ENCODE results near the gene HUS1B.
"Not testable (repeated sequence)": the region's sequence is repeated elsewhere in the genome, so short reads cannot be mapped to it uniquely, and the experiment has no call there.

HUS1B gene

DNA sequence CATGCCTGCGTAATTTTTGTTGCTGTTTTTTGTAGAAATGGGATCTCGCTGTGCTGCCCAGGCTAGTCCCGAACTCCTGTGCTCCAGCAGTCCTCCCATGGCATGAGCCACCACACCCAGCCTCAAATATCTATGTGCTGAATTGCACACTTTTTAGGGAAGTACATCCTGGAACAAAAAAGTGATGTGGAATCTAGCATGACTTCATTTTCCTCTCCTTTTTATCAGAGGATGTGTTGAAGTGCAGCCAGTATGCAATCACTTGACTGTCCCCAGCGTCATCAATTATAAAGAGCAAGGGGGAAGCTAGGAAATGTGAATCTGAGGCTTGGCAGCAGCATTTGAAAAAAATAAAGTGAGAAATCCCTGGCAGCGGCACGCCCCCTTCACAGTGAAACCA lies 42.4 kb upstream of the HUS1B start:
- Histone ChIP-seq H3K27me3 (ENCODE audit: control insufficient read depth in 1 of 2, insufficient read depth in 1 of 2, low read length in 2 of 2) (peaks cover 0 to 3% of the 10 kb centered on the region in 2 experiments), H2BK12ac (ENCODE audit: low read length in 2 of 2) (no peak overlapping the region), H3K36me3 (ENCODE audit: control insufficient read depth in 1 of 2, insufficient read depth in 2 of 2, low read depth in 1 of 2, low read length in 2 of 2) (no peaks in the 10 kb centered on the region), H2AFZ (ENCODE audit: low read depth, low read length) (no peak overlapping the region), H3K18ac (ENCODE audit: low read depth in 1 of 2, low read length in 2 of 2) (no peak overlapping the region), H3K4me2 (ENCODE audit: low read length, poor library complexity, severe bottlenecking) (no peak overlapping the region), H3K4ac (ENCODE audit: low read depth in 1 of 2, low read length in 2 of 2) (no peak overlapping the region), H2BK15ac (ENCODE audit: low read depth, poor library complexity, severe bottlenecking) (no peak overlapping the region), H3K9ac (ENCODE audit: low read length) (no peak overlapping the region), H3K27ac (ENCODE audit: low read length, poor library complexity, severe bottlenecking) (no peak overlapping the region), H3K4me1 (ENCODE audit: control insufficient read depth, insufficient read depth, low read depth, low read length) (peaks cover 2% of the 10 kb centered on the region), H3K9me3 (ENCODE audit: control insufficient read depth, low read length) (no peaks in the 10 kb centered on the region), H3K23ac (ENCODE audit: low read length in 2 of 2) (no peak overlapping the region), H2AK5ac (ENCODE audit: low read length, severe bottlenecking) (no peak overlapping the region), H3K14ac (ENCODE audit: low read length in 2 of 2) (no peak overlapping the region), H2BK120ac (ENCODE audit: low read depth, low read length) (no peak overlapping the region), H4K8ac (ENCODE audit: low read length) (no peak overlapping the region), H3K4me3 (ENCODE audit: insufficient read depth in 1 of 2, low read depth in 1 of 2, low read length in 2 of 2) (no peak overlapping the region), H3K79me1 (replicated peaks; ENCODE audit: low read length, poor library complexity, severe bottlenecking) (no peaks in the 10 kb centered on the region), H4K91ac (ENCODE audit: low read length) (no peak overlapping the region), H2BK5ac (ENCODE audit: low read depth, low read length, poor library complexity, severe bottlenecking) (no peak overlapping the region)
- no peak for DNase-seq
- 76% methylated on average over 6 of the region's 6 CpGs for WGBS

DNA sequence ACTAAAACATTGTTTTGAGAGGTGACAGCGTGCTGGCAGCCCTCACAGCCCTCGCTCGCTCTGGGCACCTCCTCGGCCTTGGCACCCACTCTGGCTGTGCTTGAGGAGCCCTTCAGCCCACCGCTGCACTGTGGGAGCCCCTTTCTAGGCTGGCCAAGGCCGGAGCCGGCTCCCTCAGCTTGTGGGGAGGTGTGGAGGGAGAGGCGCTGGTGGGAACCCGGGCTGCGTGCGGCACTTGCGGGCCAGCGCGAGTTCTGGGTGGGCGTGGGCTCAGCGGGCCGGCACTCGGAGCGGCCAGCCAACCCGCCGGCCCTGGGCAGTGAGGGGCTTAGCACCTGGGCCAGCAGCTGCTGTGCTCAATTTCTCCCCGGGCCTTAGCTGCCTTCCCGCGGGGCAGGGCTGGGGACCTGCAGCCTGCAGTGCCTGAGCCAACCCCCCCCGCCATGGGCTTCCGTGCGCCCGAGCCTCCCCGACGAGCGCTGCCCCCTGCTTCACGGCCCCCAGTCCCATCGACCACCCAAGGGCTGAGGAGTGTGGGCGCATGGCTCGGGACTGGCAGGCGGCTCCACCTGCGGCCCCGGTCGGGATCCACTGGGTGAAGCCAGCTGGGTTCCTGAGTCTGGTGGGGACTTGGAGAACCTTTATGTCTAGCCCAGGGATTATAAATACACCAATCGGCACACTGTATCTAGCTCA lies 37.7 kb upstream of the HUS1B start:
- DNase-seq; H2BK12ac ChIP-seq (ENCODE audit: low read length in 2 of 2); H3K4me2 ChIP-seq (ENCODE audit: low read length, poor library complexity, severe bottlenecking); H3K4me1 ChIP-seq (ENCODE audit: control insufficient read depth, insufficient read depth, low read depth, low read length); H4K91ac ChIP-seq (ENCODE audit: low read length); H3K4ac ChIP-seq (ENCODE audit: low read depth in 1 of 2, low read length in 2 of 2); H2AK5ac ChIP-seq (ENCODE audit: low read length, severe bottlenecking); H2AFZ ChIP-seq (ENCODE audit: low read depth, low read length); H3K36me3 ChIP-seq (ENCODE audit: control insufficient read depth in 1 of 2, insufficient read depth in 2 of 2, low read depth in 1 of 2, low read length in 2 of 2); H3K27me3 ChIP-seq (ENCODE audit: control insufficient read depth in 1 of 2, insufficient read depth in 1 of 2, low read length in 2 of 2); H3K4me3 ChIP-seq (ENCODE audit: insufficient read depth in 1 of 2, low read depth in 1 of 2, low read length in 2 of 2); H3K27ac ChIP-seq (ENCODE audit: low read length, poor library complexity, severe bottlenecking); H3K9me3 ChIP-seq (ENCODE audit: control insufficient read depth, low read length); H2BK5ac ChIP-seq (ENCODE audit: low read depth, low read length, poor library complexity, severe bottlenecking); H4K8ac ChIP-seq (ENCODE audit: low read length); H3K9ac ChIP-seq (ENCODE audit: low read length); H3K18ac ChIP-seq (ENCODE audit: low read depth in 1 of 2, low read length in 2 of 2); H3K14ac ChIP-seq (ENCODE audit: low read length in 2 of 2); H3K23ac ChIP-seq (ENCODE audit: low read length in 2 of 2); H2BK120ac ChIP-seq (ENCODE audit: low read depth, low read length); H2BK15ac ChIP-seq (ENCODE audit: low read depth, poor library complexity, severe bottlenecking): not testable (repeated sequence)
- peaks cover 15% of the 10 kb centered on the region for H3K79me1 ChIP-seq (replicated peaks; ENCODE audit: low read length, poor library complexity, severe bottlenecking)
- 98% methylated on average over 39 of the region's 40 CpGs for WGBS

DNA sequence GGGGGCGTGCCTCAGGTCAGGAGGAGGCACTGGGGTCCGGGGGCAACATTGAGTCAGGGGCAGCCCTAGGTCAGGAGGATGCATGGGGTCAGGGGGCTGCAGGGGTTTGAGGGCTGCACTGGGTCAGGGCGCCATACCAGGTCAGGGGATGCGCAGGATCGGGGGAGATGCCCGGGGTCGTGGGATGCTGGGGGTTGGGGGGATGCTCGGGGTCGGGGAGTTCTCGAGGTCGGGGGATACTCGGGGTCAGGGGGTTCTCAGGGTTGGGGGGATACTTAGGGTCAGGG lies 36.8 kb upstream of the HUS1B start:
- peaks cover 19% of the 10 kb centered on the region for H3K79me1 ChIP-seq (replicated peaks; ENCODE audit: low read length, poor library complexity, severe bottlenecking)
- peak overlapping the region in 1 of 2 experiments; percentile 97 for H3K4me3 ChIP-seq (ENCODE audit: insufficient read depth in 1 of 2, low read depth in 1 of 2, low read length in 2 of 2)
- peak overlapping the region; percentile 88 for H3K9ac ChIP-seq (ENCODE audit: low read length)

DNA sequence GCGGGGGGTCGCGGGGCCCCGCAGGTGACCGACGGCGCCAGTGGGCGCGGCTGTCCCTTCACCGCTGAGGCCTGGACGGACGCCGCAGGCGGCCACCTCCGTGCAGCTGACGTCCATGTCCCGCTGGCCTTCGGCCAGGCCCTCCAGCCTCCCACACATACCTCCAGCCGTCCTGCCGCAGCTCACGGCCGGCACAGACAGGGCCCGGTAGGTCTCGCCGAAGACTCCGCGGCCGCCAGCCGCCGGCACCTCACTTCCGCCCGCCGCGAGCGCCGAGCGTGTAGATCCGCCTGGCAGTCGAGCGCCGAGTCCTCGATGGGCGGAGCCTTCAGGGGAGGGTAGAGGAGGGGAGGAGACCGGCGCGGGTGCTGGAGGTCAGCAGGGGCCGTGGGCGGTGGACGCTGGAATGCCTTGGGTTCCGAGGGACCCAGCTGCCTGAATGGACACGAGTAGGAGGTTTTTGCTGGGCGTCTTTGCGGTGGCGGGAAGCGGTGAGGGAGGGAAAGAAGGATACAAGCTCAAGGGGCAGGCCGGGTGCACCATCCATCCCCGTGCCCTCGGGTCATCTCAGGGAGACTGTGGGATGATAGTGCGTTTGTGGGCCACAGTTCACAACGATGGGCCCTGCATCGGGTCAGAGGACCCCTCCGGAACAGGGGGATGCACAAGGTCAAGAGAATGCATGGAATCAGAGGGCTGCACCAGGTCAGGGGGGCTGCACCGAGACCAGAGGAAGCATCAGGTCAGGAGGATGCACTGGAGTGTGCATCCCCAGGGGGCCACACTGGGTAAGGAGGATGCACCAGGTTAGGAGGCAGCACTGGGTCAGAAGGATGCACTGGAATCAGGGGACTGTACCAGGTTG lies 36.2 kb upstream of the HUS1B start, which contains the start of gene EXOC2:
TSS of gene EXOC2 (minus strand) at position 282 of the 865 bp plus-strand sequence. CDS start 55,321 bp downstream, outside the sequence.
- peak; percentile 86 for DNase-seq
- 2% methylated on average over 39 of the region's 63 CpGs for WGBS
- H3K23ac ChIP-seq (ENCODE audit: low read length in 2 of 2) = peak within 1 kb of the TSS in 1 of 2 experiments; percentile 87
- peak within 1 kb of the TSS in 1 of 2 experiments; percentile 54 for H2BK12ac ChIP-seq (ENCODE audit: low read length in 2 of 2)
- H3K79me1 ChIP-seq (replicated peaks; ENCODE audit: low read length, poor library complexity, severe bottlenecking) = peaks cover 22% of the 10 kb centered on the region
- H3K14ac ChIP-seq (ENCODE audit: low read length in 2 of 2) = peak within 1 kb of the TSS in 1 of 2 experiments; percentile 98
- H2BK5ac ChIP-seq (ENCODE audit: low read depth, low read length, poor library complexity, severe bottlenecking) = peak within 1 kb of the TSS; percentile 93
- H2BK15ac ChIP-seq (ENCODE audit: low read depth, poor library complexity, severe bottlenecking) = peak within 1 kb of the TSS; percentile 49
- peak within 1 kb of the TSS; percentile 90 for H3K4me2 ChIP-seq (ENCODE audit: low read length, poor library complexity, severe bottlenecking)
- H3K9me3 ChIP-seq (ENCODE audit: control insufficient read depth, low read length) = no peaks in the 10 kb centered on the region
- H3K18ac ChIP-seq (ENCODE audit: low read depth in 1 of 2, low read length in 2 of 2) = peak within 1 kb of the TSS; percentile 96 to 97
- peak within 1 kb of the TSS; percentile 97 to 99 for H3K4me3 ChIP-seq (ENCODE audit: insufficient read depth in 1 of 2, low read depth in 1 of 2, low read length in 2 of 2)
- H4K91ac ChIP-seq (ENCODE audit: low read length) = peak within 1 kb of the TSS; percentile 86
- H3K4ac ChIP-seq (ENCODE audit: low read depth in 1 of 2, low read length in 2 of 2) = peak within 1 kb of the TSS; percentile 86 to 92
- H2AFZ ChIP-seq (ENCODE audit: low read depth, low read length) = peak within 1 kb of the TSS; percentile 78
- peak within 1 kb of the TSS; percentile 65 for H3K27ac ChIP-seq (ENCODE audit: low read length, poor library complexity, severe bottlenecking)
- peak within 1 kb of the TSS; percentile 92 for H4K8ac ChIP-seq (ENCODE audit: low read length)
- peak within 1 kb of the TSS; percentile 88 for H3K9ac ChIP-seq (ENCODE audit: low read length)
- peak within 1 kb of the TSS; percentile 37 for H2BK120ac ChIP-seq (ENCODE audit: low read depth, low read length)
- H2AK5ac ChIP-seq (ENCODE audit: low read length, severe bottlenecking) = no peak within 1 kb of the TSS
- no peaks in the 10 kb centered on the region for H3K27me3 ChIP-seq (ENCODE audit: control insufficient read depth in 1 of 2, insufficient read depth in 1 of 2, low read length in 2 of 2)
- peaks cover 9 to 11% of the 10 kb centered on the region in 2 experiments for H3K36me3 ChIP-seq (ENCODE audit: control insufficient read depth in 1 of 2, insufficient read depth in 2 of 2, low read depth in 1 of 2, low read length in 2 of 2)
- peaks cover 7% of the 10 kb centered on the region for H3K4me1 ChIP-seq (ENCODE audit: control insufficient read depth, insufficient read depth, low read depth, low read length)

More for the DNA sequence above, 36.8 kb upstream of the HUS1B start:
- H3K27ac ChIP-seq (ENCODE audit: low read length, poor library complexity, severe bottlenecking) = no peak overlapping the region
- H2BK5ac ChIP-seq (ENCODE audit: low read depth, low read length, poor library complexity, severe bottlenecking) = no peak overlapping the region
- H3K23ac ChIP-seq (ENCODE audit: low read length in 2 of 2) = no peak overlapping the region
- H4K8ac ChIP-seq (ENCODE audit: low read length) = no peak overlapping the region
- H3K27me3 ChIP-seq (ENCODE audit: control insufficient read depth in 1 of 2, insufficient read depth in 1 of 2, low read length in 2 of 2) = no peaks in the 10 kb centered on the region
- H2BK12ac ChIP-seq (ENCODE audit: low read length in 2 of 2) = peak overlapping the region in 1 of 2 experiments; percentile 54
- H2BK15ac ChIP-seq (ENCODE audit: low read depth, poor library complexity, severe bottlenecking) = no peak overlapping the region
- peak overlapping the region; percentile 78 for H2AFZ ChIP-seq (ENCODE audit: low read depth, low read length)
- 96% methylated on average over 12 of the region's 12 CpGs for WGBS
- no peak overlapping the region for H2AK5ac ChIP-seq (ENCODE audit: low read length, severe bottlenecking)
- H2BK120ac ChIP-seq (ENCODE audit: low read depth, low read length) = no peak overlapping the region
- H3K36me3 ChIP-seq (ENCODE audit: control insufficient read depth in 1 of 2, insufficient read depth in 2 of 2, low read depth in 1 of 2, low read length in 2 of 2) = peaks cover 6 to 9% of the 10 kb centered on the region in 2 experiments
- H3K4me2 ChIP-seq (ENCODE audit: low read length, poor library complexity, severe bottlenecking) = no peak overlapping the region
- H4K91ac ChIP-seq (ENCODE audit: low read length) = no peak overlapping the region
- H3K14ac ChIP-seq (ENCODE audit: low read length in 2 of 2) = peak overlapping the region in 1 of 2 experiments; percentile 88
- no peak overlapping the region for H3K4ac ChIP-seq (ENCODE audit: low read depth in 1 of 2, low read length in 2 of 2)
- H3K9me3 ChIP-seq (ENCODE audit: control insufficient read depth, low read length) = no peaks in the 10 kb centered on the region
- peak overlapping the region in 1 of 2 experiments; percentile 81 for H3K18ac ChIP-seq (ENCODE audit: low read depth in 1 of 2, low read length in 2 of 2)
- peaks cover 7% of the 10 kb centered on the region for H3K4me1 ChIP-seq (ENCODE audit: control insufficient read depth, insufficient read depth, low read depth, low read length)
- no peak for DNase-seq
